ENCODE data around the gene CAPZA1.
"Not testable (repeated sequence)": the region's sequence is repeated elsewhere in the genome, so short reads cannot be mapped to it uniquely, and the experiment has no call there.

Gene CAPZA1

GRCh38 chr1:112629256-112629655 lies 9.6 kb downstream of the CAPZA1 start:
- DNase-seq = no peak

DNA sequence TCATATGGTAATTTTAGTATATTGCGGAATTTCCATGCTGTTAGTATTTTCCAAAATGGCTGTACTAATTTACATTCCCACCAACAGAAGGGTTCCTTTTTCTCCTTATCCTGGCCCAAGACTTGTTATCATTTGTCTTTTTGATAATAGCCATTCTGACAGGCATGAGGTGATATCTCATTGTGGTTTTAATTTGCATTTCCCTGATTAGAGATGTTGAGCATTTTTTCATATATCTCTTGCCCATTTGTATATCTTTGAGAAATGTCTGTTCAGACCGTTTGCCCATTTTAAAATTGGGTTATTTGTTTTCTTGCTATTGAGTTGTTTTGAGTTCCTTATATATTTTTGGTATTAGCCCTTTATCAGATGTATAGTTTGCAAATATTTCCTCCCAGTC lies 14.0 kb downstream of the CAPZA1 start:
- no peak for DNase-seq

- DNase-seq = no peak
These were observed 14.7 kb downstream of the CAPZA1 start for GRCh38 chr1:112634367-112634766.

- no peak for DNase-seq
These were observed 16.4 kb downstream of the CAPZA1 start for GRCh38 chr1:112636056-112636455.

DNA sequence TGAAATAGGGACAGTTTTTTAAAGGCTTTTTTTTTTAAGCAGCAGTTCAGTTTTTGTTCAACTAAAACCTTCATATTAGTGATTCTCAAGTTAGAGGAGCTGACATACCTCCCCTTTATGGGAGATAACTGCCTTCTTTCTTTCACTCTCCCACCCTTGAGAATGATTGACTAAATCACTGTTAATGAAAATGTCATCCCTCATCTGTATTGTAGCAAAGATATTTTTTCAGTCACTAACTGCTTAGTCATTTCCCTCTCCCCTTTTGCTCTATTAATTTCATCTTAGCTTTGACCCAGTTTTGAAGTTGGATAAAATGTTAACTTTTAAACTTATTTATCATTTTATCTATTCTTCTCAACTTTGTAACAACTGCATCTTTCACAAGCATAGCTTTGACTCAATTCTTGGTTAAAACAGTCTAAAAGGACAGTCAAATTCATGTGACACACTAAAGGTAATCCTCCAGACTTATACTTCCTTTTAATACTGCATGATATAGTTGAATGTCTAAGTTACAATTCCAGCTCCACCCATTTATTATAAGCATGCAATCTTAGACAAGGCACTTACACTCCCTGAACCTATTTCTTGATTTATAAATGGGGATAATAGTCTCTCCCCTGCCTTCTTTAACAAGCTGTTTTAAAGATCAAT lies 17.1 kb downstream of the CAPZA1 start:
- DNase-seq = no peak

GRCh38 chr1:112637254-112638109 lies 17.9 kb downstream of the CAPZA1 start:
- DNase-seq = no peak

DNA sequence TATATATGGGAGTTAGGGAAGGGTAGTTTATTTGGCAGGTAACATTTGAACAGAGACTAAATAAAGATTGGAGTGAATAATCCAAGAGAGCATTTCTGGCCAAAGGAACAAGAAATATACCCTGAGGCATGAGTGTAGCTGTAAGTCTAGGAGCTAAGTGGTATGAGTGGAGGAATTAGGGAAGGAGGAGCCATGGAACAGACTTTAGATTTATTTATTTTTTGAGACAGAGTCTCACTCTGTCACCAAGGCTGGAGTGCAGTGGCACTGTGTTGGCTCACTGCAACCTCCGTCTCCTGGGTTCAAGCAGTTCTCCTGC lies 18.4 kb downstream of the CAPZA1 start:
- DNase-seq = no peak

GRCh38 chr1:112640437-112640836 lies 20.8 kb downstream of the CAPZA1 start:
- DNase-seq = not testable (repeated sequence)

DNA sequence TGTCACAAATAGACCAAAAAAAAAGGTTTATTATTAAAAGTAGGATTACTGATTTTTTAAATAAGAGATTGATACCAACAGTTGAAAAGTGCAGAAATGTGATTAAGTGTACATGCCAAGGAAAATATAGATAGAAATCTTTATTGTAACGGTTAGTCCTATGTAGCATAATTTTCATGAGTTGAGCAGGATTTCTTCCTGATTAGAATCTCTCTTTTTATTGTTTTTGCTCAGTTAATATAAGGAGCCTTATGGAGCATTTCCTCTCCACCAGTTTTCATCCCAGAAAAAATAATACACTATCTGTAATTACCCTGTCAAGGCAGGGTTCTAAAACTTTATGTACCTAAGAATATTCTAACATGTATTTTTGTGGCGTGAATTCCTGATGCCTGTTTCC lies 23.4 kb downstream of the CAPZA1 start:
- DNase-seq = no peak

DNA sequence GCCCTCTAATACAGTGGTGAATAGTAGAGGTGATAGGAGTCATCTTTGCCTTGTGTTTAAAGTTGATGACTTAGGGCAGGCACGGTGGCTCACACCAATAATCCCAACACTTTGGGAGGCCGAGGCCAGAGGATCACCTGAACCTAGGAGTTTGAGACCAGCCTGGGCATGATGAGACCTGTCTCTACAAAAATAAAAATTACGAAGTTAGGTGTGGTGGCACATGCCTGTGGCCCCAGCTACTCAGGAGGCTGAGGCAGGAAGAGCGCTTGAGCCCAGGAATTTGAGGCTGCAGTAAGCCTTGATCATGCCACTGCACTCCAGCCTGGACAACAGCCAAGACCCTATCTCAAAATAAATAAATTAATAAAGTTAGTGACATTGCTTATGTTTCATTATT lies 26.6 kb downstream of the CAPZA1 start:
- no peak for DNase-seq

- DNase-seq = no peak
These were observed 31.6 kb downstream of the CAPZA1 start for GRCh38 chr1:112651205-112651604.

- DNase-seq = no peak
These were observed 46.2 kb downstream of the CAPZA1 start for GRCh38 chr1:112665857-112666256.

DNA sequence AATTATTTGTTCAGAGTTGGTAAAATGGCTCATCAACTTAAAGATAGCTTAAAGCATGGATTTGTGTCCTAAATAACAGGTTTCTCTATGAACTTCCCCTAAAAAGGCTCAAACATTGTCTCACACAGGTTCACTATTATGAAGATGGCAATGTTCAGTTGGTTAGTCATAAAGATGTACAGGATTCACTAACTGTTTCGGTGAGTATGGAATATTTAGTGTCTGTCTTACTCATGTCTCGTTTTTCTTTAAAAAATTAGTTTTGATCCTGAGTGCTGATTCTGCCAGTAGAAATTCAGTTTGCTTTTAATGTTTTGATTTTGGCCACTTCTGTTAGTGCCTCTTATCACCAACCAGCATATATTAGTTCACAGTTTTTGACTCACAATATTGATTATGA lies 47.3 kb downstream of the CAPZA1 start:
- DNase-seq = no peak

DNA sequence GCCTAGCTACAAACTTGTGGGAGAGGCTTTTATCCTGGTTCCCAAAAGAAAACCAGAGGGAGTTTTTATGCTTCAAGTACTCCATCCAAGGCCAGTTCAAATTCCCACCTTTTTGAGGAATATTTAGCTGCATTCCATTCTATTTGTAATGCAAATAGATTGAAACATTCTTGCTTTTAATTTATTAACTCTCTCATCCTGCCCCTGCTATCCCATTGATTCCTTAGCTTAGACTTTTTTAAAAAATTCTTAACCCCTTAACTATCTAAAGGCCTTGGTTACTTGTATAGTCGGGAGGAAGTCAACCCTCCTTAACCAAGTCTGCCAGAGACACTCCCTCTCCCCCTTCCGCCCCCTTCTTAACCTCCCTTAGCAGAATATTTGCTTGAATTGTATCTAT lies 52.4 kb downstream of the CAPZA1 start:
- no peak for DNase-seq

GRCh38 chr1:112672842-112673241 lies 53.2 kb downstream of the CAPZA1 start:
- no peak for DNase-seq

GRCh38 chr1:112673592-112674439 lies 54.2 kb downstream of the CAPZA1 start:
- no peak for DNase-seq

- DNase-seq = peak; percentile 72
These were observed 54.9 kb downstream of the CAPZA1 start, which contains the start of gene MOV10 for GRCh38 chr1:112674440-112674985. MOV10 (plus strand) TSS chr1:112674659; CDS start chr1:112674913, 254 bp downstream.

DNA sequence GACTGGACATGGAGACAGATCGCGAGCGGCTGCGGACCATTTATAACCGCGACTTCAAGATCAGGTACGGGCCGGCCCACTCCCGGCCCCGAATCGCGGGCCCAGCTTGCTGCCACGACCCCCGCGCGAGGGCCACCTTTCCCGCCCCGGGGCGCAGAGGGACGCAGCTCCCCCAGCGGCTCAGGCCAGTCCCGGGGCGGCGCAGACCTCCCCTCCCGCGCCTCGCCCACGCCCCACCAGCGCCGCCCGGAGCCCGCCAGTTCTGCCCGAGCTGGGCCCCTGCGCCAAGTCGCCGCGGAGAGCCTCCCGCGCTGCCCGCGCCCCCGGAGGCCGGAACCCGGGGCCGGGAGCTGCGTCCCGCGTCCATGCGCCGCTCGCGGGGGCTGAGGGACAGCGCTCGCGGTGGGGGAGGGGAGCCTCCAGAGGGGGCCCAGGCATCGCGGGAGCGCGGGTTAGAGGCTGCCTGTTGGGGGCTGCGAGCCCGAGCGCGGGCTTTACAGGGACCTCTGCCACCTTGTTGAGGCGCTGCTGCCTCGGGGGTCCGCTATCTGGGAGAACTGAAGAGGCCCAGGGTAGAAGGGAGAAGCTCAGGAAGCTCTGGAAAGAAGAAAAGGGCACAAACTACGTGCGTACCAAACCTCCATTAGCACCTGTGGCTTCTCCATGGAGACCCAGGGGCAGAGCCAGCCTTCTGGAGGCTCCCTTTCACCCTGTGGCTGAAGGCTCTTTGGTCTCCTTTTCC lies 55.5 kb downstream of the CAPZA1 start:
- peak; percentile 64 for DNase-seq

DNA sequence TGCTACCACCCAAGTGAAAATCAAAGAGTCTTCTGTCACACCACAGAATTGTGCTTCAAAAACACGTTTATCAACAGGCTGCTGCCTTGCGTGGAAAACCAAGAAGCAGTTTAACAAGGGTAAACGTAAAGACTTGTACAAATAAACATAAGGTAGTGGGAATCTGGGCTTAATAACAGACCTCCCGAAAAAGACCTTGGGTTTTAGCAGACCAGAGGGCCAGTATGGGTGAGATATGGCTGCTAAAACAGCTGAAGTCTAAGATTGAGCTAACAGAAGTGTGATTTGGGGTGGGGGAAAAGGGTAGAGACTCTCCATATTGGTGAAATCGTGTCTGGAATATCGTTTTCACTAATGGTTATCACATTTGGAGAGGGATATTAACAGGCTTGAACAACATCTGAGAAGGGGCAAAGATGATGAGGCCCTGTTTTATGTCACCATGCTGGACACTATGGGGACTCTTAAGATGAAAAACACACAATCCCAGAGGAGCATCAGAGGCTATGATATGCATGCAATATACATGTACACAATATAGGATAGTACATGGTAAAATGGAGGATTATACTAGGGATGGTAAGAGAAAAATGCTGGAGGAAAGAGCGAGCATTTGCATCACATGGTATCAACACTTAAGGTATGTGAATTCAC lies 56.2 kb downstream of the CAPZA1 start:
- no peak for DNase-seq

GRCh38 chr1:112676543-112676942 lies 56.9 kb downstream of the CAPZA1 start:
- no peak for DNase-seq

DNA sequence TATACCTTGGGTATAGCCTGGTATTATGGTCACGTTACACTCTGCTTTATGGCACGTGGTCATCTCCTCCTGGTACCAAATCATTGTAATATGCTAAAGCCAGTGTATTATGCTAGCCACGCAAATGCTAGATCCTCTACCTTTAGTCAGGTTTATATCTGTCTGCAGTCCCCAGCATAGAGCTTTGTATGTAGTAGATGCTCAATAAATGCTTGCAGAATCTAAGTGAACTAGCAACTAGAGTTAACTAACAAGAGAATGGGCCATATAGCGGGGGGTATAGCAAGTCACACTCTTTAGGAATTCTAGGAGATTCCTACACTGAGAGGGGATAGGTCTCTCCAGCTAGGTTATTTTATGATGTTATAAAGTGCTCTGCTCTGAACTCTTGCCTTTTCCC lies 57.9 kb downstream of the CAPZA1 start:
- no peak for DNase-seq

DNA sequence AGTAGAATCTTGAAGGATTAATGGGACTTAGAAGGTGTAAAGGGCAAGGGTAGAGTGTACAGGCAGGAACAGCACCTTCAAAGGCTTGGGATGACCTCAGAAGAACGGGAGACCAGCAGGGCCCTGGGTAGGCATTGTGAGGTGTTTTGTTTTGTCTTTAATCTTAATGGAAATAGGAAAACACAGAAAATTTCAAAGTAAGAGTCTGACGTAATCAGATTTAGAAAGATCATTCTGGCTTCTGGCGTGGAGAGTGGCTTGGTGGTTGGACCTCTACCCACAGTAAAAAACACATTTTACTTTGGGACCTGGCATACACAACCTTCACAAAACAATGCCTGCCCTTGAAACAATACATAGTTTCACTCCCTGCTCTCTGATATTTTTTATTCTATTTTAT lies 59.0 kb downstream of the CAPZA1 start:
- no peak for DNase-seq

All from stimulated activated CD8-positive, alpha-beta memory T cell treated with anti-CD3 and anti-CD28 coated beads, Interleukin-4, amount 100 ng/mL, for 48 hours (primary cell).